ENCODE data around the gene KBTBD8.

The KBTBD8 gene, protein sequence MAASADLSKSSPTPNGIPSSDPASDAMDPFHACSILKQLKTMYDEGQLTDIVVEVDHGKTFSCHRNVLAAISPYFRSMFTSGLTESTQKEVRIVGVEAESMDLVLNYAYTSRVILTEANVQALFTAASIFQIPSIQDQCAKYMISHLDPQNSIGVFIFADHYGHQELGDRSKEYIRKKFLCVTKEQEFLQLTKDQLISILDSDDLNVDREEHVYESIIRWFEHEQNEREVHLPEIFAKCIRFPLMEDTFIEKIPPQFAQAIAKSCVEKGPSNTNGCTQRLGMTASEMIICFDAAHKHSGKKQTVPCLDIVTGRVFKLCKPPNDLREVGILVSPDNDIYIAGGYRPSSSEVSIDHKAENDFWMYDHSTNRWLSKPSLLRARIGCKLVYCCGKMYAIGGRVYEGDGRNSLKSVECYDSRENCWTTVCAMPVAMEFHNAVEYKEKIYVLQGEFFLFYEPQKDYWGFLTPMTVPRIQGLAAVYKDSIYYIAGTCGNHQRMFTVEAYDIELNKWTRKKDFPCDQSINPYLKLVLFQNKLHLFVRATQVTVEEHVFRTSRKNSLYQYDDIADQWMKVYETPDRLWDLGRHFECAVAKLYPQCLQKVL

DNA sequence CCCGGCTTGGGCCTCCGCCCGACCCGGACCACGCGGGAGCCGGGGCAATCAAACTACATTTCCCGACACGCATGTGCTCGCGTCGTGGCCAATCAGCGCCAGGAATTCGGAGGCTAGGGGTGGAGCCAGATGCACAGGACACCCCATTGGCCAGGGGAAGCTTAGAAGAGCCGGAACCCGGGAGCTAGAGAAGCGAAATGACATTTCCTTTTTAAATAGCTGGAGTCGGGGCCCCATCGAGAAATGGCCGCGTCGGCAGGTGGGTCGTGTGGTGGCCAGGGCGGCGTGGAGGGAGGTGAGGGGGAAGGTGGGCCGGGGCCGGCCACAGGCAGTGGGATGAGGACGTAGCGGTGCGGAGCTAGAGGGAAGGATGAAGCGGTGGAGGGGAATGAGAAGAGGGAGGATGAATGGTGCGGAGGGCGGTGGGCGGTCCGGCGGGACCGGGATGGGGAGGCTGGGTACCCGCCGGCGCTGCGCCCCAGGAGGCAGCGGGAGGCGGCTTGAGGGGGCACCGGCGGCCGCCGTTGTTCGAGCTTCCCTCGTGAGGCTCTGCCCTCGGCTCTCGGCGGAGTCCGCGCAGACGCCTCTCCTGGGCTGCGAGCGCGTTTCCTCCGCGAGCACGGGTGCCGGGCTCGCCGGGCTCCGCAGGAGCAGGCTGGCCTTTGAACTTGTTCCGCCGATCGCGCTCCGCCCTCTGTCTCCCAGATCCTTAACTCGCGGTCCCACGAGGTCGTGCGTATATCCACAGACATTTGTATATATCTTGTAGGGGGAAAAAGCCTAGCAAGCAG lies at the start of gene KBTBD8:
Gene KBTBD8 (plus strand): TSS at position 195 of the 791 bp plus-strand sequence. CDS start 49 bp downstream, at position 244.
- DNase-seq (ENCODE audit: low read depth in 3 of 3) = peak; percentile 91 to 97 (median 95)

DNA sequence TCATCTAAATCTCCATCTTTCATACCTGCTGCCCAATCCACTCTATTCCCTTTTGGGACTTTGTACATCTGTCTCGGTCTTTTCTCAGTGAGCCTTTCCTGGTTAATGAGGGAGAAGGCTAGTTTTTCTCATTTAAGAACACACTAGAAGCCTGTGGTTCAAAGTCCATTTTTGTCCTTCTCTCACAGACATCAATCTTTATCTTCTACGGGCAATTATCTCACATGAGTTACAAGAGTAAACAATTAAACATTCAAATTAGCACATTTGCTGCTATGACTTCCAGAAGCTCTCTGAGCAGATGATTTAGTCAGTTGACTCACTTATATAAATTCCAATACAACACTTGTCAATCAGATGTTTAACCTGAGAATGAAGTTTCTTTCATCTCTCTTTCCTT lies 49.3 kb upstream of the KBTBD8 start:
- DNase-seq (ENCODE audit: low read depth in 3 of 3) = no peak

DNA sequence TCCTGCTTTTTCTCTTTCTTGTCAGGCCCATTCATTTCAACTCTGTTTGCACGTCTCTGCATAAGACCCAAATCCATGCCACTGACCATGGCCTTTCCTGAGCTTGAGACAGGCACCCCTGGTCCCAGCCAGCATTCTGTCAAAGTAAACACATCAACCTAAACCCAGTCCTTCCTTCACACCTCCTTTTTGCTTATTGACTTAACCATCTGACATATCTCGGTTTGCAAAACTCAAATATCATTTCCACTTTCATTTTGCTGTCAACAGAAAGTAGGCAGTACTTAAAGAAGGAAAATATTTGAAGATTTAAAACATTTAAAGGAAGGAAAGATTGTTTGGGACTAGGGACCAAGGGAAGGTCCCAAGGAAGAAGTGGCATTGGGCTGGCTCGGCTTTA lies 48.2 kb upstream of the KBTBD8 start:
- no peak for DNase-seq (ENCODE audit: low read depth in 3 of 3)

DNA sequence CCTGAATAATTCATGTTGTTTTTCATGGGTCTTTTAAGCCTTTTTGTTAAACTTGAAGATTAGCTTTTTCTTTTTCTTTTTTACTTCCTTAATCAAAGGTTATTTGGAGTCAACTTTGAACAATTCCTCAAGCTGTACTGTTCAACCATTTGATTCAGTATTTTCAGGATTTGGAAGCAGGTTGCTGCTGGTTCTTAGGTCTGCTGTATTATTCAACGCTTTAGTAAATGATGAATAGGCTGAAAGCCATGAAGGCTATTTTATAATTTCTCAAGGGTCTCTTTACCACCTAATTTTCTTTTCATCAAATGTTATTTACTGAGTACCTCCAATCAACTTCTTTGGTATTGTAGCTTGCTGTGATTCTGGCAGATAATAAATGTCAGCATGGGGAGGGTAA lies 45.8 kb upstream of the KBTBD8 start:
- no peak for DNase-seq (ENCODE audit: low read depth in 3 of 3)

DNA sequence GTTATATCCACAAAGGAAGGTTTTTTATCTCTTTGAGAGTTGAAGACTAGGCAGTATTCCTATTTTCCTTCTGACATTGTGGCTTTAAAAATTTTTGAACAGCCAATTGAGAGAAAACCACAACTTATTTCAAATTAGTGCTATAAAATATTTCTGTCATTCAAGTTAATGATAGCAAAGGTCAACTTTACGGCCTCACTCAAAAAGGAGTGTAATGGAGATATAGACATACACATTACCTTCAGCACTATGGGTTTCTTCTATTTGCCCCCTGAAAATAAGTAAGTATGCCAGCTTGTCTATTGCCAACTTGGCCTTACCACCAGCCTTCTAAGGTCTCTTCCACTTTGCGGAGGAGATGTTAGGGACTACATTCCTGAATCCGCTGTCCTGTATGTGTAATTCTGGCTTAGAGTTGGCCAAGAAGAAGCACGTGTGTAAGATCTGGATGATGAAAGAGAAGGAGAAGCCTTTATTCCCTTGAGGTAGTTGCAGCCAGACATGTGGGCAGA lies 44.1 kb upstream of the KBTBD8 start:
- DNase-seq (ENCODE audit: low read depth in 3 of 3) = no peak

DNA sequence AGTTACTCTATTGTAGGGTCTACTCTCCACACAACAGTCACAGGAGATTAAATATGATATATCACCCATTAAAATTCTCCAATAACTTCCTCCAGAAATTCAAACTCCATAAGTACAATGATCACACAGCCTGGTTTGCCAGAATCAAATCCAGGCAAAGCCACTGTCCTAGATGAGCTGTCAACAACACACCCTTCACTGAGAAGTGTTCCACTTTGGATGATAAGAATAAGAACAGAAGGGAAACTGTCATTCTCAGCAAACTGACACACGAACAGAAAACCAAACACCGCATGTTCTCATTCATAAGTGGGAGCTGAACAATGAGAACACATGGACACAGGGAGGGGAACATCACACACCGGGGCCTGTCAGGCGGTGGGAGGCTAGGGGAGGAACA lies 41.4 kb upstream of the KBTBD8 start:
- DNase-seq (ENCODE audit: low read depth in 3 of 3) = no peak

DNA sequence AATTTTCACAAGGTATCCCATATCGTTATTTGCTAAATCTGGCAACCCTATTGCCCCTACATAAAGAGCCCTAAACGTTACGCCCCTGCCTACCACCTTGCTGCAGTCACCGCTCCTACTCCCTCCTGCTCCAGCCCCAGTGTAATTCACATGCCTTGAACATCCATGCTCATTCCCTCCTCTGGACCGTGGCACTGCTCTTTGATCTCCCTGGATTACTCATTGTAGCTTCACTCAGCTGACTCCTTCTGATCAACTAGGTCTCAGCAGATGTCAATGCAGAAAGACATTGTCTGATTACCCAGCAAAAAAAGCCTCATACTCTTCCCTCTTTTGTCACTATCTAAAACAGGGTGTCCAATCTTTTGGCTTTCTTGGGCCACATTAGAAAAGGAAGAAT lies 40.7 kb upstream of the KBTBD8 start:
- no peak for DNase-seq (ENCODE audit: low read depth in 3 of 3)

DNA sequence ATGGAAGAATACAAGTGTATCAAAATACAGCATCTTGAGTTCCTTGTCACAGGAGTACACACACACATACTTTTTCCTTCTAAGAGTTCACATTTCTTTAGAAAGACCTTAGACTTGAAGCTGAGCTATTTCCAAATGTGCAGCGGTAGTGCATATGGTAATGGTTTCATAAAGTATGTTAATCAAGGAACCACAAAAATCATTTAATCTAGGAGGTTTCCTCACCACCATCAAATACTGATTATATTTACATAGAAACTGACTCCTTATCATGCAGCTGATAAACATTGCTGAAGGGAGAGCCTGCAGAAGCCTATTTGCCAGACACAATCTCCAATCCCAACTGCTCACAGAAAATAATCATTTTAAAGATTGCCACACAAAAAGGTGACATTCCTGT lies 40.0 kb upstream of the KBTBD8 start:
- DNase-seq (ENCODE audit: low read depth in 3 of 3) = no peak

DNA sequence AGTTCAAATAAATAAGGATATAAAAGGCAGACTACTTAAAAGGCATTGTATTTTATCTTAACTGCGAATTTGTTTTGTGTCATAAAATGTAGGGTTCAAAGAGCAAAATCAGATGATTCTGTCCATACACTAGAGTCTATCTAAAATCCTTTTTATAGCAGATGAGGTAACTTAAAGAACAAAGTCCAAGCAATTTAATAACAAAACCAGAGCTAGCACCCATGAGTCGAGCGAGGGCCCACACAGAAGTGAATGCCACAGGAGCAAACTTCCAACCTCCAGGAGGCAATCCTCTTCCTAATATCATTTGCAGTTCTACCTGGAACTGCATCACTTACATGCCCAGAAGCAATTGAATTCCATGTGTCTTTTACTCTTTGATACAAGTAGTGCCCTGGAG lies 35.4 kb upstream of the KBTBD8 start:
- DNase-seq (ENCODE audit: low read depth in 3 of 3) = no peak

DNA sequence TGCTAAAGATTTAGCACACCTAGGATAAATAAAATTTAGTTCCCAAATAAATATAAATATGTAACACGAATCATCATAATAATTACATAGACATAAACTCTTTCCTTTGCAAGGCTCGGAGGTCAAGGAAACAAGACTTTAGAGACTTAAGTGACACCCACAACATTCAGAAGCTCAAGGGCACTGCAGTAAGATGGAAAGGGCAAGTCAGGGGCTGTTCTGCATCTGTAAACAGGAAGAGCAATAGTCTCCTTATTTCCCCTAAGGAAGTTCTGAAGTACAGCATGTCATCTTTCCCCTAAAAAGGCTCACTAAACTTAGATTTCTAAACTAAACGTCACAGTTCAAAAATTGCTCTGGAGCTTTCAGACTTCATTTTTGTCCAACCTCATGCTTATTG lies 26.9 kb upstream of the KBTBD8 start:
- DNase-seq (ENCODE audit: low read depth in 3 of 3) = no peak

DNA sequence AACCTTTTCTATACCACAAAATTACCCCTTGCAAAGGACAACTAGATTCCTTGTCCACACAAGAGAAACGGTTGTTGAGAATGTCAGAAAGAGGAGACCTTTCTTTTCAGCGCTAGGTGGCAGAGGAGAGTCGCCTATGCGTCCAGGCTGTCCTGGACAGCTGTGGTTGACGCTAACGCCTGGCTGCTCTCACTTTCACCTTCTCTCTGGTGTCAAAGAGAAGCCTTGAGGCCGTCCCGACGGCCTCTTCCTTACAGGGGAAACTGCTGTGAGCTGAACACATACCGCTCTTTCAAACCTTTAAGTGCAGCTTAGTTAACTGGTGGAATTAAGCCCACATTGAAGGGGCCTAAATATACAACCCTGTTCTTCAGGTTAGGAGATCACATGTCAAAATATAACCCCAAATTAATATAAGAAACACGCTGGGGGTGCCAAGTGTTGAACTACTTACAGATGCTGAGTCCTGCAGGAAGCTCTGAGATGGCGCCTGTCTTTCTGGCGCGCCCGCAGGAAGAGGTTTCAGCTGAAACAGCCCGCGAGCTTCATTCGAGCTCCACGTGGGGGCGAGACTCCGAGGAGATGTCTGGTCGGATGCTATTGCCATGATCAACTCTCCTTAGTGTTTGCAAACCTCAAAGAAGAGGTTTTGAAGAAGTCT lies 26.1 kb upstream of the KBTBD8 start:
- DNase-seq (ENCODE audit: low read depth in 3 of 3) = peak; percentile 25 to 40 (median 37)

DNA sequence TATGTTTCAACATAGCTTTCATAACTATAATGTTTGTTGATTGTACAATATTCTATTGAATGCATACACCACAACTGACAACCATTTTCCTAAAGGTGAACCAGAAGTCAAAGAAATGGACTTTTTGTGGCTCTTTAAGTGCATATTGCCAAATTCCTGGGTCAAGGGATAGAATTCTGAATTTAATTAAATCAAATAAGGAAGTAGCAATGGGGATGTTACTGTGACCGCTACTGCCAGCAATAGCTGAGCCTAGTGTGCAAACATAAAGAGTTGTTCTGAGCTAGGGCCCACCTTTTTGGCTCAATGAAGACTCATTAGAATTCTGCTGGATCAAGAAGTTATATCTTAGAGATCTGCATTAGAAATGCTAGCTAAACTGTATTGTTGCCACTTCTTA lies 17.3 kb upstream of the KBTBD8 start:
- DNase-seq (ENCODE audit: low read depth in 3 of 3) = no peak

DNA sequence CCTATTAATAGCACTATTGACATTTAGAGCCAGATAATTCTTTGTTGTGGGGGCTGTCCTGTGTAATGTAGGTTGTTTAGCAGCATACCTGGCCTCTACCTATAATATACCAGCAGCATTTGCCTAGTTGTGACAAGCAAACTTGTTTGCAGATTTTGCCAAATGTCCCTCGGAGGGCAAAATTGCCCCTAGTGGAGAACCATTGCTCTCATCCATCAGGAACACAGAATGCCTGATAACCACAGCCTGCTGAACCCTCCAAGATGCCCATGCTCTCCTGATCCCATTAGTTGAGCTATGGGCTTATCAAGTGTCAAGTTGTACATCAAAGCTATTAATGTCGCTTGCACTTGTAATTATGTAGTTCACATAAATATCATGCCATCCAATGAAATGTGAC lies 15.0 kb upstream of the KBTBD8 start:
- DNase-seq (ENCODE audit: low read depth in 3 of 3) = no peak

DNA sequence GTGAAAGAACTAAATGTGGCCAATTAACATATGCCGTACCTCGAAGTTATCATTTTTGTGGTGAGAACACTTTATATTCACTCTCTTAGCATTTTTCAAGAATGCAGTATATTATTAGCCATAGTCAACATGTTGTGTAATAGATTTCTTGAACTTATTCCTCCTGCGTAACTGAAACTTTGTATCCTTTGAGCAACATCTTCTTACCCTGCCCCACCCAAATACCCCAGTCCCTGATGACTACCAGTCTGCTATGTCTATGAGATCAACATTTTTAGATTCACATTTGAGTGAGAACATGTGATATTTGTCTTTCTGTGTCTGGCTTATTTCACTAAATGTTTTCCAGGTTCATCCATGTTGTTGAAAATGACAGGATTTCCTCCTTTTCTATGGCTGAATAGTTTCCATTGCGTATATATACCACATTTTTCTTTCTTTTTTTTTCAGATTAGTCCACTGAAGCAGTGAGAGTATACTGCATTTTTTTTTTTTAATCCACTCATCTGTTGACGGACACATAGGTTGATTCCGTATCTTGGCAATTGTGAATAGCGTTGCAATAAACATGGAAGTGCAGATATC lies 12.7 kb upstream of the KBTBD8 start:
- DNase-seq (ENCODE audit: low read depth in 3 of 3) = no peak

DNA sequence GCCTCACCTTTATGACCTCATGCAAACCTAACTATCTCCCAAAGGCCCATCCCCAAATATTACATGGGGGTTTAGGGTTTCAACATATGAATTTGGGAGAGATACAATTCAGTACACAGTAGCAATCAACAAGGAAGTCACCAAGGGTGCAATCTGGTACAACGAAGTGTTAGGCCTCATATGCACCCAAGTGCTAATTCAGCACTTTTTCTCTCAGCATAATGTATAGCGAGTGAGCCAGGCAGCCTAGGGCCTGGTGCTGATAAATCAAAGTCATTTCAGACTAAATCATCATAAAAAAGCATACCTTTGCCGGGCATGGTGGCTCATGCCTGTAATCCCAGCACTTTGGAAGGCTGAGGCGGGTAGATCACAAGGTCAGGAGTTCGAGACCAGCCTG lies 11.7 kb upstream of the KBTBD8 start:
- no peak for DNase-seq (ENCODE audit: low read depth in 3 of 3)

DNA sequence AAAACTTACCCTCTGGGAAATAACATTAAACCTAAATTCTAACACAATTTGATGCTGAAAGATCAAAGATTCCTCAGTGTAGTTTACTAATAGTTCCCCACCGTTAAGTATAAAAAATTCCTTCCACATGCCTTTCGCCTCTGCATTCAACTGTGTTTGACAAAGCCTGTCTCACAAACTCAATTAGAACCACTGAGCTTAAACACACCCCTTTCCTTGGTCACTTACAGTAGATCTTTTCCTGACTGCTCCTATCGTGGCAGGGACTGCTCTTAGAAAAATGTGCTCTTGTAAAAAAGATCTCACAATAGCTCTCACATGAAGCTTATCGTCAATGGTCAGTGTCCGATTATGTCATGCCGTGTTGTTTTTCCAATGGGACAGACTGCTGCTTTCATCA lies 8.9 kb upstream of the KBTBD8 start:
- DNase-seq (ENCODE audit: low read depth in 3 of 3) = no peak

DNA sequence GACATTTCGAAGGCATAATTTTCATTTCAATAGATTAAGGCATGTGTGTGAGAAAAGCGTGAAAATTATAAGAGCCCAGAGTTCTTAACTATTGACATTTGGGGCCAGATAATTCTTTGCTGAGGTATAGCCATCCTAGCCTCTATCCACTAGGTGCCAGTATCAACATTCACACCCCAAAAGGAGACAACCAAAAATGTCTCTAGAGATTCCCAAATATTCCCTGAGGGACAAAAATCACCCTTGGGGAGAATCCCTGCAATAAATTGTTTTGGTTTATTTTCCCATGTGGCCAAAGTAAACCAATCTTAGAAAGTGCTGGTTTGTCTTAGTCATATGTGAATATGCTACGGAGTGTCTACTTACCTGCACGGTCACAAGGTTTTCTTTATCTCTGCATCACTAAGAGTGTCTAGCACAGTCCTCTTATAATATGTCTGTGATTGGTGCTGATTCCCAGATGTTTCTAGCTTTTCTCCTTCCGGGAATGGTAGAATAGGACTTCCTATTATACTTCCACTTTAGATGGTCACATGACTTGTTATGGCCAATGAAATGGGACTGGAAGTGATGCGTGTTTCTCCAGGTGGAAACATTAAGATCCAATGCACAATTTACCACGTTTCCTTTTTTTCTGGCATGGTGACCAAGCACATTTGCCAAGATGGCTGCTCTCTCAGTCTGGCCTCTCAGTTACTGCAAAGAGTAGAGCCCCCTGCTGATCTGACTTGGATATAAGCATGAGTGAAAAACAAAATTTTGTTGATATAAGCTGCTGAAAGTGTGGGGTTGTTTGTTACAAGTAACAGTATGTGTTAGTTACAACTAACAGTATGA lies 8.0 kb upstream of the KBTBD8 start:
- no peak for DNase-seq (ENCODE audit: low read depth in 3 of 3)

DNA sequence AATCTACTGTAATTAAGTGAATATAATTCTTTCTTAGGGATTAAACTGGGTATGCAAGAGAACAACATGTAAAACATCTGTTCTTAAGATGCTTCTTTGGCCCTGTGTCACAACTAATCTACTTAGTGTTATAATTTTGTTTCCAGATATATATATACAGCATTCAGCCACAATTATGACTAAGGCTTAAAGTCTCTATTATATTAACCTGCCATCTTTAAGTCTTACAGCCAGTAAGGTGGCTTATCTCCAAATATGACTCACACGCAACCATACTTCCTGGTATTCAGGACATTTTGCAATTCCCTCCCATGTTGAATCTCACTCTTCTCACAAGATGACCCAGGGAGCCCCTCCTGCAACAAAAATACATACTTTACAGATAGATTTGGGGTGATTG lies 6.6 kb upstream of the KBTBD8 start:
- DNase-seq (ENCODE audit: low read depth in 3 of 3) = no peak

DNA sequence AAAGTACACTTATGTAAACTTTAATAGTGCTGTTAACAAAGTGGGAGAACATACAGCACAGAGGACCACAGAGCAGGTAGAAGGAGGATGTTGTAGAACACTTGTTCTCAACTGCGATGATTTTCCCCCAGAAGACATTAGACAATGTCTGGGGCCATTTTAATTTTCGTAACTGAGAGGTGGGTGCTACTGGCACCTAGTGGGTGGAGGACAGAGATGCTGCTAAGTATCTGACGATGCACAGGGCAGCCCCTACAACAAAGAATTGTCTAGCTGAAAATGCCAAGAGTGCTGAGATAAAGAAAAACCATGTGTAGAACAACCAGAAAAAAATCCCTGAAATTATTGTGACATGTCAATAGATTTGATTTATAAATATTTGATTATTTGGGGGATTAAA lies 5.0 kb upstream of the KBTBD8 start:
- DNase-seq (ENCODE audit: low read depth in 3 of 3) = no peak

DNA sequence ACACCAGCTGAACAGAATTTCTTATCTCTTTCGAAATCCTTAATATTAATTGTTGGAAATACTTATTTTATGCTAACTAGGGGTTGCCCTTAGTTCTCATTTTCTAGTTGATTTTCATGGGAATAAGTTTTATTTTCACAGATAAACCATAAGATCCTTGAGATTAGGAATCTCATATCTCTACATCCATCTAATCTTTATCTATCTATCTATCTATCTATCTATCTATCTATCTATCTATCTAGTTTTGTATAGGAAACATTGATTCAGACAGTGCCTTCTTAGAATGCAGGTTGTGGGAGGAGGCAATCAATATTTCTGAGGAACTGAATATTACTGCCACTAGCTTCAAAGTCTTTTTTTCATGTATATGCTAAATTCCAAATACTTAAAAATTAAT lies 3.5 kb upstream of the KBTBD8 start:
- DNase-seq (ENCODE audit: low read depth in 3 of 3) = no peak

DNA sequence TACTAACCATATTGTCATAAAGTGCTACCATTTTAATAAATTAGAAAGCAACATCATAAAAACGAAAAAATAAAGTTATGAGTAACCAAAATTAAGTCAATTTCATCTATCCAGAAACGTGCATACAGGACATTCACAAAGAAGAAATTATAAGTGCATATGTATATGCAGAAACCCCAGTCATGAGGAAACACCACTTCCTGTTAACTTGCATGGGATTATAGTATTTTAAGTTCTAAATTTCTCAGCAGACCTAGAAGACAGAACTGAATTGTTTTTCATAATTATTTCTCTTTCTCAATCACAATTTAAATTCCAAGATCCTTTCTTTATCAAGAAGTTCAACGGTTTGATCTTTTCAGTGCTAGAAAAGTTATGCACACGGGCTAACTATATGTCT lies 1.4 kb upstream of the KBTBD8 start:
- DNase-seq (ENCODE audit: low read depth in 3 of 3) = no peak
